Measurements from ENCODE around the gene MVD.

Gene MVD

DNA sequence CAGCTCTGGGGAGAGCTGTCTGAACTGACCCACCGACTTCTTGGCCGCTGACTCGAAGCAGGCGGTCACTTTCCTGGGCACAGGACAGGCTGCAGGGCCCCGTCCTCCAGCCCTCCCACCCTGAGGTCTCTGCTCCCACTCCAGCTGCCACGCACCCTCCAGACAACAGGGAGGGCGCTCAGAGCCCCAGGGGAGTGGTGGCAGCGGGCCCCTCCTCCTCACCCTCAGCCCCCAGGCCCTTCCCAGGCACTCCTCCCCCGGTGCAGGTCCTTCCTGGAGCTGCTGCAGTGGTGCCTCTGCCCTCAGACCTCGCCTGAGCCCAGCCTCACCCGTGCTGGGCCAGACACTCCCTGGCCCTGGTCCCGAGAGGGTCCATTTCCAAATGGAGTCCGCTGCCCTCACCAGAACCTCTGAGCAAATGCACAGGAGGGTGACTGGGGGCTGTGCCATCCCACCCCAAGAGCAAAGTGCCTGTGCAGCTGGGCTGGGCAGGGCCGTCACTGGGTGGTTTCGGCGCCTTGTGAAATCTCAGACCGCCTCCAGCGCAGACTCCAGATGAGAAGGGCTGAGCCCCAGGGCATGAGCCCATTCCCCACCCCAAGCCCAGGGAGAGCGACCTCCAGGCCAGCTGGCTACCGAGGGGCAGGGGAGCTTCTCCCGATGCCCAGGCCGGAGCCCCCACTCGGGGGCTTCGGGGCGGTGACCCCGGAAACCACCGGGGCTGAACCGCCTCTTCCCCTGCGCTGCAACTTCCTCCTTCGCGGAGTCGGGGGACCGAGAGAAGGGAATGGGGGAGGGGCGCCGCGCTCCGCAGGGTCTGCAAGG, 12.8 kb downstream of the MVD start:
- H3K36me3 Mint-ChIP-seq (ENCODE audit: low read depth): peaks cover 20% of the 10 kb centered on the region
- no peaks in the 10 kb centered on the region for H3K9me3 Mint-ChIP-seq
- peaks cover 13% of the 10 kb centered on the region for H3K4me1 Mint-ChIP-seq (ENCODE audit: low read depth)
- H3K27me3 Mint-ChIP-seq (ENCODE audit: low read depth): no peaks in the 10 kb centered on the region
- H3K4me3 Mint-ChIP-seq: peak overlapping the region; percentile 89
- H3K27ac Mint-ChIP-seq: peak overlapping the region; percentile 75

DNA sequence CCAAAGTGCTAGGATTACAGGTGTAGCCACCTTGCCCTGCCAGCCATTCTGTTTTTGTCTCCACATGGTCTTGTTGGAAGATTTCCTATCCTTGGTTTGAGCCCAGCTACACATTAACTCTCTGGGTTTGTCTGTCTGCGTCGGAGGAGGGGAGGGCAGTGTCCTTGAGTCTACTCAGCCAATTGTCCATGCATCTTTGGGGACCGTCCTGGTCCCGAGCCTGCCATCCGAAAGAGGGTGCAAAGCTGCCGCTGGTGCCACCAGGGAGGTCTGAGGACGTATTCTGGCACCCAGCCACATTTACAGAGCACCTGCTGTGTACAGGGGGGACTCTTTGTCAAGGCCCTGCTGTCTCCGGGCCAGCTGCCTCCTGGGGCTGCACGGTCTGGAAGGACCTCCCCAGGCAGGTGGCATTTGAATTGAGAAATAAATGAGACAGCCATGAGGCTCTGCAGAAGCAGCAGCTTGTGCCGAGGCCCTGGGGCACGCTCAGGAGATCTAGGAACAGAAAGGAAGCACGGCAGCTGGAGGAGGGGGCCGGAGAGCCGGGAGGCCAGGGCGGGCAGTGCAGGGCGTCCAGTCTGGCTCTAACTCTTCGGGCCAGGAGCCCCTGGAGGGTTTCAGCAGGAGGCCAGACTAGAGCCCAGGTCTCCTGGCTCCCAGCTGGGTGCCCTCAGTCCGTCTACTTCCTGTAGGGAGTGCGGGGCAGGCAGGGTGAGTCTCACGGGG, 13.5 kb downstream of the MVD start:
- Mint-ChIP-seq H3K4me1 (ENCODE audit: low read depth) (peaks cover 18% of the 10 kb centered on the region), H3K27me3 (ENCODE audit: low read depth) (no peaks in the 10 kb centered on the region), H3K9me3 (no peaks in the 10 kb centered on the region), H3K4me3 (peak overlapping the region; percentile 89), H3K36me3 (ENCODE audit: low read depth) (peaks cover 17% of the 10 kb centered on the region), H3K27ac (peak overlapping the region; percentile 62)

DNA sequence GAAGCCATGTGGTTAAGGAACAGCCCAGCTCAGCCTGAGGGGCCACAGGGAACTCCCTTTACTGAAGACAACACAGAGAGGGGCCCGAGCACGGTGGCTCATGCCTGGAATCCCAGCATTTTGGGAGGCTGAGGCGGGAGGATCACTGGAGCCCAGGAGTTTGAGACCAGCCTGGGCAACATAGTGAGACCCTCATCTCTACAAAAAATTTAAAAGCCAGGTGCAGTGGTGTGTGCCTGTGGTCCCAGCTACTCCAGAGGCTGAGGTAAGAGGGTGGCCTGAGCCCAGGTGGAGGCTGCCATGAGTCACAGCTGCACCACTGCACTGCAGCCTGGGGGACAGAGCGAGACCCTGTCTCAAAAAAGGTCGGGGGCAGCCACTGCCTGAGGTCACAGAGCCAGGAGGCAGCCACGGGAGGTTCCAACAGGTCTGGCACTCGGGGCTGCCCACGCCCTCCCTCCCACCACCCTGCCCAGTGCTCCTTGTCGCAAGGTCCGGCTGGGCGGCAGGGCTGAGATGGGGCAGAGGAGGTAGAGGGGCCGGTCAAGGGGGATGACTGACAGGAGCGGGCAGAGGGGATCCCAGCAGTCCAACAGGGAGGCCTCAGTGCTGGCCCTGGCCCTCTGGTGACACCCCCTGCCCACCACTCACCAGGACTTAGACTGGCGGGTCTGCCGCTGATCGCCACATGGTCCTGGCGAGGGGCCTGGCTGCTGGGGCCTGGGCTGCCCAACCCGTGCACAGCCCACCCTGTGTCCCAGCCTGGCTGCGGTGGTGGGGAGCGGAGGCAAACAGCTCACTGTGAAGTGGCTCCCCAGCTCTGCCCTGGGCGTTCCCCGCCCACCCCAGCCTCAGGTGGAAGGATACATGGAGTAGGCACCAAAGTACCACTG, 15.5 kb downstream of the MVD start:
- Mint-ChIP-seq H3K36me3 (ENCODE audit: low read depth) (peaks cover 22% of the 10 kb centered on the region), H3K4me1 (ENCODE audit: low read depth) (peaks cover 18% of the 10 kb centered on the region), H3K4me3 (no peak overlapping the region), H3K9me3 (no peaks in the 10 kb centered on the region), H3K27ac (no peak overlapping the region), H3K27me3 (ENCODE audit: low read depth) (no peaks in the 10 kb centered on the region)

DNA sequence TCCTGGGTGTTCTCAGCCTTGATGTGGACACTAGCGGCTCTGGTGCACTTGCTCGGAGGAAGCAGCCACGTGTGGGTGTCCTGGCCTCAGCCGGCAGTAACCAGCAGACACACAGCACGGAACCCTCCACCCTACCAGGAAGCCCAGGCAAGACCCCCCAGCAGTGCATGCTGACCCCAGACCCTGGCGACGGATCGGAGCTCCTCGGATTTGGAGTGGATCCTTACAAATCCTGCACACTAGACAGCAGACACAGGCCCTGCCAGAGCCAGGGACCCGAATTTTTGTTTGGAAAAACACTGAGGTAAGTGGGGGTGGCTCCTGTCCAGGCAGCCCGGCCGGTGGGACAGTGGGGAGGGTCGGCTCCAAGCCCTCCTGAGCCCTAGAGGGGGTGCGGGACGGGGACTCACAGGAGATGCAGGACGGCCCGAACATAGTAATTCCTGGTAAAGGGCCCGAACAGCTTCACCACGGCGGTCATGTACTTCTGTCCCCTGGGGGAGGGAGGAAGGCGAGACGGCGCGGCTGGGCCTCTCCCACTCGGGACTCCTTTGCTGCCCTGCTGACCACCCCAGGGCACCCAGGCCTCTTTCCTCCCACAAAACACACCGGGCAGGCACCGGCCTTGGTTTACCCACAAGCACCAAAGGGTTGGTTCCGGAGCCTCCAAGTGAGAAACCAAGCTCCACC, 16.4 kb downstream of the MVD start:
- H3K27ac Mint-ChIP-seq: no peak overlapping the region
- H3K4me3 Mint-ChIP-seq: no peak overlapping the region
- H3K36me3 Mint-ChIP-seq (ENCODE audit: low read depth): peaks cover 28% of the 10 kb centered on the region
- no peaks in the 10 kb centered on the region for H3K27me3 Mint-ChIP-seq (ENCODE audit: low read depth)
- no peaks in the 10 kb centered on the region for H3K9me3 Mint-ChIP-seq
- H3K4me1 Mint-ChIP-seq (ENCODE audit: low read depth): peaks cover 15% of the 10 kb centered on the region

DNA sequence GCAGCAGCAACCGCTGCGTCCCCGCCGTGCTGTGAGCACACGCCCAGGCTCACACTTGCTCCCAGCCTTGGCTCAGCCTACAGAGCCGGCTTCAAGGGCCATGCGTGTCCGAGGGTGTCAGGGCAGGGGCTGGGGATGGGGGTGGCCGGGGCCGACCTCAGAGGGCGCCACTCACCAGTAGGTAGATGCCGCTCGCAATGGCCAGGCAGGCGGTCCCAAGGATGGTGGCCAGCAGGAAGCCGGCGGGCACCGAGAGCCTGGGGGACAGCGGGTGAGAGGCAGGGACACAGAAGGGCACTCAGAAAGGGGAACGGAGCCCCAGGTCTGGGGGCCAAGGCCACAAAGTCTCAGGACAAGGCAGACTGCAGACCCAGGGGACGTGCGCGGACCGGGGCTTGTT, 16.9 kb downstream of the MVD start:
- peaks cover 23% of the 10 kb centered on the region for H3K36me3 Mint-ChIP-seq (ENCODE audit: low read depth)
- H3K4me1 Mint-ChIP-seq (ENCODE audit: low read depth): peaks cover 11% of the 10 kb centered on the region
- no peak overlapping the region for H3K27ac Mint-ChIP-seq
- H3K4me3 Mint-ChIP-seq: no peak overlapping the region
- H3K27me3 Mint-ChIP-seq (ENCODE audit: low read depth): no peaks in the 10 kb centered on the region
- H3K9me3 Mint-ChIP-seq: no peaks in the 10 kb centered on the region

GRCh38 chr16:88645455-88645854, 17.4 kb downstream of the MVD start:
- H3K4me3 Mint-ChIP-seq: no peak overlapping the region
- peaks cover 11% of the 10 kb centered on the region for H3K4me1 Mint-ChIP-seq (ENCODE audit: low read depth)
- peaks cover 23% of the 10 kb centered on the region for H3K36me3 Mint-ChIP-seq (ENCODE audit: low read depth)
- no peak overlapping the region for H3K27ac Mint-ChIP-seq
- H3K27me3 Mint-ChIP-seq (ENCODE audit: low read depth): peaks cover 3% of the 10 kb centered on the region
- H3K9me3 Mint-ChIP-seq: no peaks in the 10 kb centered on the region

DNA sequence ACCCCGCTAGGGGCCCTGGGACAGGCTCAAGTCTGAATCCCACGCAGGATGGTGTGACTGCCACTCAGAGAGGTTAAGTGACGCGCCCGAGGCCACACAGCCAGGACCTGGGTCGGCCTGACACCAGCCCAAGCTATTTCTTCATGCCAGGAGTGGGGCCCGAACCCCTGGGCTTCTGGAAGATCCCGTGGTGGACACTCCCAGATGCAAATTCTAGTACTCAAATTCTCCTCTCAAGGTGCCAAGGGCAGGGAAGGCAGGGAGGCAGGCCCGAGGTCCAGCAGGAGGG, 19.3 kb downstream of the MVD start:
- no peak overlapping the region for H3K27ac Mint-ChIP-seq
- peaks cover 17% of the 10 kb centered on the region for H3K36me3 Mint-ChIP-seq (ENCODE audit: low read depth)
- no peak overlapping the region for H3K4me3 Mint-ChIP-seq
- peaks cover 10% of the 10 kb centered on the region for H3K4me1 Mint-ChIP-seq (ENCODE audit: low read depth)
- H3K9me3 Mint-ChIP-seq: no peaks in the 10 kb centered on the region
- peaks cover 9% of the 10 kb centered on the region for H3K27me3 Mint-ChIP-seq (ENCODE audit: low read depth)

GRCh38 chr16:88642881-88643643, 19.8 kb downstream of the MVD start:
- peaks cover 17% of the 10 kb centered on the region for H3K36me3 Mint-ChIP-seq (ENCODE audit: low read depth)
- H3K27ac Mint-ChIP-seq: no peak overlapping the region
- peaks cover 12% of the 10 kb centered on the region for H3K4me1 Mint-ChIP-seq (ENCODE audit: low read depth)
- H3K4me3 Mint-ChIP-seq: no peak overlapping the region
- no peaks in the 10 kb centered on the region for H3K9me3 Mint-ChIP-seq
- peaks cover 12% of the 10 kb centered on the region for H3K27me3 Mint-ChIP-seq (ENCODE audit: low read depth)

DNA sequence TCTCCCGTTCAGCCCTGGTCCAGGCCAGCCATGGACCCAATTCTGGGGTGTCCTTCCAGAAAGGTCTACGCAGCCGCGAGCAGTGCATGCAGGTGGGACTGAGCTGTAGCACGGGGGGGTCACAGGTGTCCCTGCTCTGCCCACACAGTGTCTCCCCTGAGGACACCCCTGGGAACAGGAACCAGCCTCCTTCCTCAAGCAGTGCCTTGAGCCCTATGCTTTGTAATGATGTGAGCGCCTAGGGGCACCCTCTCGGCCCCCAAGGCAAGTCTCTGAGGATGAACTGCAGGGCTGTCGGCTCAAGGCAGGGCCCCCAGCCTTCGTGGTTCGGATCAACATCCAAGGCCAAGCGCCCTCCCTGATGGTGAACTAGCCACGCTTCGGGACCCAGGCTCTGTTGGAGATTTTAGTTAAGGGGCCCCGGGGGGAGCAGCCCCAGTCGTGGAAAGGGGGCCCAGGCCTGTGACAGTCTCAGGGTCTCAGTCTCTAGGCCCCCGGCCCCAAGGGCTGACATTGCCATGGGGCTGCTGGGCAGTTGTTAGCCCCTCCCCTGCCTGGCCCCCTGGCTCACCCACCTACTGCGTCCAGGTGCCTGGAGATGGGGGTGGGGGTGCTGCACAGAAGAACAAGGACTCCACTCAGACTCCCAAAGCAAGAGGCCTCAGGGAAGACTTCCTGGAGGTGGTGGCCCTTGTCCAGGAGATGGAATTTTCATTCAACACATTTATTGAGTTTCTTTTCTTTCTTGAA, 22.2 kb downstream of the MVD start:
- H3K27ac Mint-ChIP-seq: peak overlapping the region; percentile 43
- H3K4me3 Mint-ChIP-seq: no peak overlapping the region
- H3K27me3 Mint-ChIP-seq (ENCODE audit: low read depth): peaks cover 28% of the 10 kb centered on the region
- no peaks in the 10 kb centered on the region for H3K9me3 Mint-ChIP-seq
- H3K36me3 Mint-ChIP-seq (ENCODE audit: low read depth): peaks cover 19% of the 10 kb centered on the region
- peaks cover 19% of the 10 kb centered on the region for H3K4me1 Mint-ChIP-seq (ENCODE audit: low read depth)

DNA sequence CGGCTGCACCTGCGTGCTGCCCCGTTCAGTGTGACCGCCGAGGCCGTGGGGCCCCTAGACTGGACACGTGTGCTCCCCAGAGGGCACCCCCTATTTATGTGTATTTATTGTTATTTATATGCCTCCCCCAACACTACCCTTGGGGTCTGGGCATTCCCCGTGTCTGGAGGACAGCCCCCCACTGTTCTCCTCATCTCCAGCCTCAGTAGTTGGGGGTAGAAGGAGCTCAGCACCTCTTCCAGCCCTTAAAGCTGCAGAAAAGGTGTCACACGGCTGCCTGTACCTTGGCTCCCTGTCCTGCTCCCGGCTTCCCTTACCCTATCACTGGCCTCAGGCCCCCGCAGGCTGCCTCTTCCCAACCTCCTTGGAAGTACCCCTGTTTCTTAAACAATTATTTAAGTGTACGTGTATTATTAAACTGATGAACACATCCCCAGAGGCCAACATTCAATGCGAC, 22.8 kb downstream of the MVD start:
- H3K27ac Mint-ChIP-seq: peak overlapping the region; percentile 43
- H3K27me3 Mint-ChIP-seq (ENCODE audit: low read depth): peaks cover 28% of the 10 kb centered on the region
- H3K4me1 Mint-ChIP-seq (ENCODE audit: low read depth): peaks cover 22% of the 10 kb centered on the region
- H3K4me3 Mint-ChIP-seq: no peak overlapping the region
- peaks cover 17% of the 10 kb centered on the region for H3K36me3 Mint-ChIP-seq (ENCODE audit: low read depth)
- H3K9me3 Mint-ChIP-seq: no peaks in the 10 kb centered on the region

DNA sequence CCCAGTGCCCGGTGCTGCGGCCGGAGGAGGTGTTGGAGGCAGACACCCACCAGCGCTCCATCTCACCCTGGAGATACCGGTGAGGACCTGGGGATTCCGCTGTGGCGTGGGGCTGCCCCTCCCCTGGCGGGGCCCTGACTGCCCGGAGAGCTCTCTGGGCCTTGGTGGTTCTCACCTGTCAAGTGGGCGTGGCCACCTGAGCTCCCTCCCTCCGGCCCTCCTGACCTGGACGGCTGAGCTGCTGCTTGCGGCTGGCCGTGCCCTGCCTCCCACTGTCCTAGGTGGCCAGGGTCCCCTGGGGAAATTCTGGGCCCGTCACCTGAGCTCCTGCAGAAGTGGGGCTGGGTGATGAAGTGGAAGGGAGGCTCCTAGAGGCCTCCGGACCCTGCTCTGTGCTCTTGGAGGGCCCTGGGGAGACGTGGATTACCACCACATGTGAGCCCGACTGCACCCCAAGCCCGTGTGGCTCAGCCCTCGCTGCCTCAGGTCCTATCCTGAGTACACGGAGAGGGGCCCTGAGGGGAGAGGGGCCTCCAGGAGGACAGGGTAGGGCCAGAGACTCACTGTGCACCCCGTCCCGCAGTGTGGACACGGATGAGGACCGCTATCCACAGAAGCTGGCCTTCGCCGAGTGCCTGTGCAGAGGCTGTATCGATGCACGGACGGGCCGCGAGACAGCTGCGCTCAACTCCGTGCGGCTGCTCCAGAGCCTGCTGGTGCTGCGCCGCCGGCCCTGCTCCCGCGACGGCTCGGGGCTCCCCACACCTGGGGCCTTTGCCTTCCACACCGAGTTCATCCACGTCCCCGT, 23.5 kb downstream of the MVD start:
- Mint-ChIP-seq H3K4me3 (no peak overlapping the region), H3K27ac (no peak overlapping the region), H3K4me1 (ENCODE audit: low read depth) (peaks cover 18% of the 10 kb centered on the region), H3K36me3 (ENCODE audit: low read depth) (peaks cover 16% of the 10 kb centered on the region), H3K9me3 (no peaks in the 10 kb centered on the region), H3K27me3 (ENCODE audit: low read depth) (peaks cover 28% of the 10 kb centered on the region)

- Mint-ChIP-seq H3K27me3 (ENCODE audit: low read depth) (peaks cover 28% of the 10 kb centered on the region), H3K27ac (no peak within 1 kb of the TSS), H3K4me1 (ENCODE audit: low read depth) (peaks cover 18% of the 10 kb centered on the region), H3K9me3 (no peaks in the 10 kb centered on the region), H3K4me3 (no peak within 1 kb of the TSS), H3K36me3 (ENCODE audit: low read depth) (peaks cover 12% of the 10 kb centered on the region)
Observed at GRCh38 chr16:88638323-88639230, 24.3 kb downstream of the MVD start, which contains the start of gene IL17C. IL17C (plus strand) TSS chr16:88638572; CDS start chr16:88638642, 70 bp downstream.

Measured in T-helper 1 cell treated with Interleukin-12 subunit alpha and Interleukin-12 subunit beta and Interleukin-4 antibody, amounts not matched to agents 30 μg/mL and 1 μg/mL, for 36 hours (primary cell).